Transverse colon (tissue), 3 donors: Measurements from ENCODE around the gene SKIC3.

ENCODE experiments used
- POLR2A ChIP-seq: fragments of 450-650 bp; IDR thresholded peaks from one replicate; pipeline ENCODE4 v1.6.1; 2016; ENCODE audit warnings: antibody characterized with exemption, mild to moderate bottlenecking, moderate library complexity
- POLR2AphosphoS5 ChIP-seq, 3 donors: sonication (generic); formaldehyde crosslinking; IDR thresholded peaks; one replicate each; pipeline ENCODE4 v1.6.1; 2016; ENCODE audit warnings: antibody characterized with exemption in 3 of 3

GRCh38 chr5:95572016-95572415 is 17.2 kb upstream of the SKIC3 start:
- TF ChIP-seq POLR2AphosphoS5 (IDR thresholded peaks at IDR 0.05) (no peak), POLR2A (no peak)
